Loucy (cell line): ENCODE data around the gene ADGRB3.

Experiments used
- H2AFZ ChIP-seq: fragments of 200-600 bp; sonication (generic); 2 replicates; pipeline ENCODE4 v1.6.0; 2016; ENCODE audit warnings: antibody characterized with exemption, mild to moderate bottlenecking, low read length, moderate library complexity
- H3F3A ChIP-seq: fragments of 200-600 bp; 2 replicates; pipeline ENCODE4 v1.6.0; 2016; ENCODE audit warnings: antibody characterized with exemption, low read depth, mild to moderate bottlenecking
- H3K27me3 ChIP-seq: fragments of 200-600 bp; sonication (generic); 2 replicates; pipeline ENCODE4 v1.6.1; 2014; ENCODE audit warnings: low read length, mild to moderate bottlenecking; ENCODE audit not compliant: insufficient read depth, poor library complexity, severe bottlenecking
- H3K36me3 ChIP-seq: fragments of 200-600 bp; sonication (generic); 2 replicates; pipeline ENCODE4 v1.6.1; 2016; ENCODE audit warnings: low read length; ENCODE audit not compliant: insufficient read depth
- H3K4me1 ChIP-seq: fragments of 200-600 bp; sonication (generic); 2 replicates; pipeline ENCODE4 v1.5.1; 2014; ENCODE audit warnings: low read length, mild to moderate bottlenecking; ENCODE audit not compliant: insufficient read depth, poor library complexity, severe bottlenecking
- H3K4me2 ChIP-seq: fragments of 200-600 bp; sonication (generic); 2 replicates; pipeline ENCODE4 v1.6.0; 2014; ENCODE audit warnings: antibody characterized with exemption, low read length, low read depth, mild to moderate bottlenecking; ENCODE audit not compliant: poor library complexity, severe bottlenecking
- H3K4me3 ChIP-seq: fragments of 200-600 bp; sonication (generic); 2 replicates; pipeline ENCODE4 v1.5.1; 2014; ENCODE audit warnings: low read length, mild to moderate bottlenecking, mixed read lengths; ENCODE audit not compliant: poor library complexity, severe bottlenecking
- H3K79me2 ChIP-seq: fragments of 200-600 bp; sonication (generic); 2 replicates; pipeline ENCODE4 v1.6.1; 2014; ENCODE audit warnings: low read length; ENCODE audit not compliant: insufficient read depth
- H3K9ac ChIP-seq: fragments of 200-600 bp; sonication (generic); 2 replicates; pipeline ENCODE4 v1.6.0; 2014; ENCODE audit warnings: mild to moderate bottlenecking, low read depth, low read length, moderate library complexity; ENCODE audit not compliant: poor library complexity, severe bottlenecking
- H3K9me2 ChIP-seq: fragments of 200-600 bp; sonication (generic); replicated peaks from 2 replicates; pipeline ENCODE4 v1.6.1; 2016; ENCODE audit warnings: low read depth, low read length, mixed read lengths
- H3K9me3 ChIP-seq: fragments of 200-600 bp; sonication (generic); 2 replicates; pipeline ENCODE4 v1.6.1; 2014; ENCODE audit warnings: mild to moderate bottlenecking, antibody characterized with exemption, low read length, low read depth; ENCODE audit not compliant: insufficient read depth
- H4K20me1 ChIP-seq: fragments of 200-600 bp; sonication (generic); 2 replicates; pipeline ENCODE4 v1.6.0; 2014; ENCODE audit warnings: antibody characterized with exemption, low read length, mild to moderate bottlenecking; ENCODE audit not compliant: insufficient read depth, poor library complexity, severe bottlenecking
- CTCF ChIP-seq: fragments of 200-600 bp; sonication (generic); conservative IDR thresholded peaks from 2 replicates; pipeline ENCODE4 v1.5.1; 2014; ENCODE audit warnings: mild to moderate bottlenecking, antibody characterized with exemption, low read length
- EZH2phosphoT487 ChIP-seq: fragments of 200-600 bp; IDR thresholded peaks from 2 replicates; pipeline ENCODE4 v1.6.1; 2018; ENCODE audit warnings: antibody characterized with exemption, mild to moderate bottlenecking, moderate library complexity, borderline replicate concordance

ADGRB3 gene

DNA sequence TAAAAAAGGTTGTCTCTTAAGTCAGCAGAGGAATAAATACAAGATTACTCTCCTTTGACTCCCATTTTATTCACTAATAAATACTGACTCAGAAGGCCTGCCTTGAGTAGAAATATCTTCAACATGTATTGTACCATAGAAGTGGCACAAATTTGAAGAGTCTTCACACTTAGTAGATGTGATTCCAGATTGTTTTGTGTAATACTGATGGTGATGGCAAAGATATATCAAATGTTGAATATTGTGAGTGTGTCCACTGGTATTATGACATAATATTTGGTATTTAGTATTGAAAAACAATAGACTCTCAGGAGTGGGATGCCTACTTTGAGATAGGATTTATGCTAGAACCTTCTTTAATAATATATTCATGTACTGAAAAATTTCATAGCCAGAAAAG, 7.0 kb downstream of the ADGRB3 start:
- no peaks in the 10 kb centered on the region for H3K36me3 ChIP-seq
- no peaks in the 10 kb centered on the region for H3K4me1 ChIP-seq
- H3K27me3 ChIP-seq = no peaks in the 10 kb centered on the region
- H3K4me2 ChIP-seq = no peak overlapping the region
- H2AFZ ChIP-seq = no peak overlapping the region
- H3K9ac ChIP-seq = no peak overlapping the region
- H4K20me1 ChIP-seq = no peaks in the 10 kb centered on the region
- H3K9me2 ChIP-seq = no peaks in the 10 kb centered on the region
- no peaks in the 10 kb centered on the region for H3K9me3 ChIP-seq
- H3F3A ChIP-seq = no peaks in the 10 kb centered on the region
- H3K4me3 ChIP-seq = no peak overlapping the region
- TF ChIP-seq EZH2phosphoT487 (no peak), CTCF (no peak)
- no peaks in the 10 kb centered on the region for H3K79me2 ChIP-seq

DNA sequence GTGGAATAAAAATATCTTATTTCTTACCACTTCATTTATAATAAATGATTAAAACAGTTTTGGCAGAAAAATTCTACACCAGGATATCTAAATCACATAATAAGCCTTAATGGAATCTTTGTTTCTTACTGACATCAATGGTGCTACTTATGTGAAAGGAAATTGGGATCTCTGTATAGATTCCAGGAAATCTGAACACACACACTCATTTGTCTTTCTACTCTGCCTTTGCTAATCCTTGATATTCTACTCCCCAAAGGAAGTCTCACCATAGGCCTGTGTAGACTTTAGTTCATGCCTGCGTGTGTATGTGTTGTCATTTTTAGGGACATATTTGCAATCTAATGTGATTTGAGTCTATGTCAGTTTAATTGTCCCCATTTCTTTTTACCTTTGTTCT, 7.9 kb downstream of the ADGRB3 start:
- H2AFZ ChIP-seq = no peak overlapping the region
- no peak overlapping the region for H3K4me2 ChIP-seq
- no peak overlapping the region for H3K9ac ChIP-seq
- no peaks in the 10 kb centered on the region for H4K20me1 ChIP-seq
- H3F3A ChIP-seq = no peaks in the 10 kb centered on the region
- TF ChIP-seq EZH2phosphoT487 (no peak), CTCF (no peak)
- H3K27me3 ChIP-seq = no peaks in the 10 kb centered on the region
- H3K4me1 ChIP-seq = no peaks in the 10 kb centered on the region
- no peak overlapping the region for H3K4me3 ChIP-seq
- H3K9me3 ChIP-seq = no peaks in the 10 kb centered on the region
- H3K79me2 ChIP-seq = no peaks in the 10 kb centered on the region
- no peaks in the 10 kb centered on the region for H3K9me2 ChIP-seq
- H3K36me3 ChIP-seq = no peaks in the 10 kb centered on the region

- no peak overlapping the region for H2AFZ ChIP-seq
- H3F3A ChIP-seq = no peaks in the 10 kb centered on the region
- TF ChIP-seq EZH2phosphoT487 = no peak
- H4K20me1 ChIP-seq = no peaks in the 10 kb centered on the region
- H3K4me1 ChIP-seq = no peaks in the 10 kb centered on the region
- no peak overlapping the region for H3K9ac ChIP-seq
- no peak overlapping the region for H3K4me2 ChIP-seq
- H3K27me3 ChIP-seq = no peaks in the 10 kb centered on the region
- H3K9me3 ChIP-seq = no peaks in the 10 kb centered on the region
- no peaks in the 10 kb centered on the region for H3K79me2 ChIP-seq
- H3K9me2 ChIP-seq = no peaks in the 10 kb centered on the region
- H3K4me3 ChIP-seq = no peak overlapping the region
- no peaks in the 10 kb centered on the region for H3K36me3 ChIP-seq
These were observed 14.6 kb downstream of the ADGRB3 start for GRCh38 chr6:68649669-68650068.

DNA sequence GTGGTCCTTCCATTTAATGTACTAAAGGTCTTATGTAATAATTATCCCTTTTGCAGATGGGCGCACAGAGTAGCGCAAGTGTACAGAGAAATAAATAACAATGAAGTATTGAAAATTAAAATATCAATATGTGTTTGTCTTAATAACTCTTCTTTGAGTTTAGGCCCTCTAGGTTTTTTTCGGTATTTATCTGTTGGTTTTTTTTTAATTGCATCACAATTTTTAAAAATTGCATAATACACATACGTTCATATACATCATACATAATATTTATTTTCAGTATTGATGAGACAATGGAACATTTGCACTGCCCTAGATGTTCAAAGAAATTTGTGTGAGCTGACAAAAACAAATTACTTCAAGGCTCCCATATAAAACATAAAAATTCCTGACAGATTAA, 15.1 kb downstream of the ADGRB3 start:
- TF ChIP-seq EZH2phosphoT487 (no peak), CTCF (no peak)
- Histone ChIP-seq H3K9ac (no peak overlapping the region), H3K4me2 (no peak overlapping the region), H4K20me1 (no peaks in the 10 kb centered on the region), H3K4me3 (no peak overlapping the region), H3F3A (no peaks in the 10 kb centered on the region), H3K79me2 (no peaks in the 10 kb centered on the region), H3K4me1 (no peaks in the 10 kb centered on the region), H2AFZ (no peak overlapping the region), H3K9me3 (no peaks in the 10 kb centered on the region), H3K9me2 (no peaks in the 10 kb centered on the region), H3K27me3 (no peaks in the 10 kb centered on the region), H3K36me3 (no peaks in the 10 kb centered on the region)
